NT2/D1 (cell line): Measurements from ENCODE around the gene HSPA4.

Experiments
- DNase-seq: peaks from one replicate; pipeline ENCODE4 v3.0.0-alpha.2; 2011; ENCODE audit warnings: low read depth, low spot score
- H3K27me3 ChIP-seq: 2 replicates; pipeline ENCODE4 v1.6.0; 2011; ENCODE audit warnings: mild to moderate bottlenecking; ENCODE audit not compliant: insufficient read length, insufficient read depth
- H3K36me3 ChIP-seq: 2 replicates; pipeline ENCODE4 v1.6.1; 2011; ENCODE audit warnings: mild to moderate bottlenecking, low read length, mixed read lengths; ENCODE audit not compliant: insufficient read depth, insufficient read length
- H3K4me1 ChIP-seq: 2 replicates; pipeline ENCODE4 v1.5.1; 2011; ENCODE audit not compliant: insufficient read depth, insufficient read length
- H3K4me3 ChIP-seq: 2 replicates; pipeline ENCODE4 v1.5.1; 2011; ENCODE audit warnings: low read depth; ENCODE audit not compliant: insufficient read length
- H3K9ac ChIP-seq: 2 replicates; pipeline ENCODE4 v1.6.0; 2011; ENCODE audit warnings: low read depth; ENCODE audit not compliant: insufficient read length
- H3K9me3 ChIP-seq: 2 replicates; pipeline ENCODE4 v1.5.1; 2011; ENCODE audit warnings: mild to moderate bottlenecking, low read length; ENCODE audit not compliant: insufficient read depth
- SUZ12 ChIP-seq: IDR thresholded peaks from 2 replicates; pipeline ENCODE4 v1.6.1; 2011; ENCODE audit not compliant: insufficient read length, insufficient read depth; ENCODE audit errors: extremely low read depth
- YY1 ChIP-seq: IDR thresholded peaks from 2 replicates; pipeline ENCODE4 v1.6.1; 2011; ENCODE audit not compliant: insufficient read length, insufficient read depth
- ZNF274 ChIP-seq: IDR thresholded peaks from 2 replicates; pipeline ENCODE4 v1.6.1; 2011; ENCODE audit warnings: mild to moderate bottlenecking, low read depth, low read length

The HSPA4 gene

DNA sequence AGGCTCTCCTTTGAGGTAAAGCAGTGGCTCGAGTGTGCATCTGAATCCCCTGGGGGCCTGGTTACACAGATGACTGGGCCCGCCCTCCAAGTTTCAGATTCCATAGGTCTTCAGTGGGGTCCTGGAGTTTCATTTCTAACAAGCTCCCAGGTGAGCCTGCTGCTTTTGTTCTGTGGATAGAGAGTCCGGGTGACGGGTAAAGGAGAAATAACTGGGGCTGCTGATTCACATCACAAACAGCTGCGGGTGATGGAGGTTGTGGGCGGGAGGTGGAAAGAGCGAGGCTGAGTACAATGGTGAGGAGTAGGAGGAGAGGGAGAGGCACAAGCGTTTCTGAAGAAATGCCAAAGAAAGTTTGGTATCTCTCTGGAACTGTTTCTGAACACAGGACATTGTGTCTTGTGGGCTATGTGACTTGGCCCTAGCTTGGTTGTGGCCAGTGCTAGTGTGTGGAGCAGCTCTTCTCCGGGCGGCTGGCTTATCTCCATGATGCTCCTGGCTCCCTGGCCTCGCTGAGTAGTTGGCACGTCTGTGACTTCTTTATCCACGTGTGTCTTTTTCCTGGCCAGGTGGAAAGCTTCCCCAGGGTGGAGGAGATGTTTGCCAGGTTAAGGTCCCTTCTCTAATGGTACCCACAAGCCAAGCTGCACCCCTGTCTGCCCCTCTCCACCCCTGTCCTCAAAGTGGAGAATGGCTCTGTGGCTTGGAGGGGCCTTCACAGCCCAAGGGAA, 61.7 kb downstream of the HSPA4 start:
- Histone ChIP-seq H3K4me1 (peaks cover 5% of the 10 kb centered on the region), H3K4me3 (no peak overlapping the region), H3K36me3 (no peaks in the 10 kb centered on the region), H3K9me3 (0 out of 2 replicates have a peak, but pooled peaks cover under 1% of the 10 kb centered on the region), H3K27me3 (peaks cover 5% of the 10 kb centered on the region), H3K9ac (no peak overlapping the region)
- TF ChIP-seq YY1 = no peak
- DNase-seq = no peak

DNA sequence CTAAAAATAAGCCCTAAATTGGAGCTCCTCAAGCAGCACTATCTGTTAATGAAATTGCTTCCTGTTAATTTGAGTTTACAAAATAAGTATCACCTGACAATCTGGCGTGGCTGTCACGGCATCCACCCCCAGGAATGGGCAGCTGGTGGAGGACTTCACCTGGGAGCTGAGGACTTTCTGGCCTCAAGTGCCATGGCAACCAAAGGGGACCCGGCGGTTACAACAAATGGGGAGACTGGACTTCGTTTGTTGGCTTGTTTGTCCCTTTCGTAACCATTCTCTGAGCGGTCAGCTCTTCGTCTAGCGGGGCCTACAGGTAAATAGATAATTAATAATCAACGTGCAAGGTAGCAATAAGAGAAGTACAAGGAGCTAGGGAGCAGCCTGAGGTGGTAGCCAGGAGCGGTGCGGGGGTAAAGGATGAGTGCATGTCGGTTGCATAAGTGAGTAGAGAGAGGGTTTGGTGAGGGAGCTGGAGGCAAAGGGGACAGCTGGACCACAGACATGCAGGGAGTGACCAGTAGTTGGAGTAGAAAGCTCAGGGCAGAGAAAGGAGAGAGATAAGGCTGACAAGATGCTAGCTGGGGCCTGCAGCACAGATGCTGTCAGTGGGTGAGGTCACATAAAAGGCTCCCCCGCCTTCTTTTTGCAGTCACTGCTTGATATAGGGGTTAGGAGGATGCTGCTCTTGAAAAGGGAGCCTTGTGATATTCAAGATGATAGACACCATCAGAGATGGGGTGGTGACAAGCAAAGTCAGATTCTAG, 62.5 kb downstream of the HSPA4 start:
- Histone ChIP-seq H3K9me3 (no peaks in the 10 kb centered on the region), H3K4me3 (no peak overlapping the region), H3K27me3 (peaks cover 5% of the 10 kb centered on the region), H3K9ac (no peak overlapping the region), H3K36me3 (no peaks in the 10 kb centered on the region), H3K4me1 (peaks cover 6% of the 10 kb centered on the region)
- TF ChIP-seq ZNF274 (no peak), SUZ12 (no peak), YY1 (no peak)
- no peak for DNase-seq

DNA sequence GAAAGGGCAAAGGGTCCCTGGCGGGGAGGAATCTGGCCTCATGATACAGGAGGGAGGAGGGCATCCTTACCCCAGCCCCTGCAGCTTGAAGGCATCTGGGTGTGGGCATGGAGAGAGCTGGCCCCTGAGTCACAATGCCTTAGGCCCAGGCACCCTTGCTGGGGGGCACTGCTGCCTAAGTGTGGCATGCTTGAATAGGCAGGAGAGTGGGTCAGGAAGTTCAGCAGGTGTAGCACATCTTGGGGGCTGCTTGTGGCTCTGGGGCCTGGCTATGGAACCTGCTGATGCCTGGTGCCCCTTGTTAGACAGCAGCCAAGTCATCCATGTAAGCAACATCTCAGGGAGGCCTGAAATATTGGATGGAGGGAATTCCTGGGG, 63.1 kb downstream of the HSPA4 start:
- no peak overlapping the region for H3K4me3 ChIP-seq

DNA sequence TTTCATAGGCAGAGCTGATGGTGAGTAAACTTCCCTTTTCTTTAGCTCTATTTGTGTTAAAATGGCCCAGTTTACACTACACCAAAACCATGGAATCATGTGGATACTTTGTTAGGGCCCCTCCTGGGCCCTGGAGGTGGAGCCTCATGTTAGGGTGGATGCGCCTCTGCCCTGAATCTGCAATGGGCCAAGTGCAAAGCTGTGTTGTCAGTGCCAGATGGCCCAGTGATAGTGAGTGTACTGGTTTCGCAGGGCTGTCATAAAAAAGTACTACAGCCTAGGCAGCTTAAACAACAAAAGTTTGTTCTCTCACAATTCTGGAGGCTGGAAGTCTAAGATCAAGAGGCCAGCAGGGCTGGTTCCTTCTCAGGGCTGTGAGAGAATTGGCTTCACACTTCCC, 64.8 kb downstream of the HSPA4 start:
- H3K4me1 ChIP-seq = peaks cover 6% of the 10 kb centered on the region
- peaks cover 5% of the 10 kb centered on the region for H3K27me3 ChIP-seq
- no peaks in the 10 kb centered on the region for H3K9me3 ChIP-seq
- DNase-seq = no peak
- H3K4me3 ChIP-seq = no peak overlapping the region
- no peak for TF ChIP-seq ZNF274
- TF ChIP-seq YY1 = no peak
- TF ChIP-seq SUZ12 = no peak
- no peak overlapping the region for H3K9ac ChIP-seq
- no peaks in the 10 kb centered on the region for H3K36me3 ChIP-seq

More for the DNA sequence above, 63.1 kb downstream of the HSPA4 start:
- H3K9me3 ChIP-seq = no peaks in the 10 kb centered on the region
- no peak for DNase-seq
- TF ChIP-seq ZNF274 (no peak), YY1 (no peak), SUZ12 (no peak)
- H3K36me3 ChIP-seq = no peaks in the 10 kb centered on the region
- no peak overlapping the region for H3K9ac ChIP-seq
- peaks cover 5% of the 10 kb centered on the region for H3K27me3 ChIP-seq
- peaks cover 6% of the 10 kb centered on the region for H3K4me1 ChIP-seq

DNA sequence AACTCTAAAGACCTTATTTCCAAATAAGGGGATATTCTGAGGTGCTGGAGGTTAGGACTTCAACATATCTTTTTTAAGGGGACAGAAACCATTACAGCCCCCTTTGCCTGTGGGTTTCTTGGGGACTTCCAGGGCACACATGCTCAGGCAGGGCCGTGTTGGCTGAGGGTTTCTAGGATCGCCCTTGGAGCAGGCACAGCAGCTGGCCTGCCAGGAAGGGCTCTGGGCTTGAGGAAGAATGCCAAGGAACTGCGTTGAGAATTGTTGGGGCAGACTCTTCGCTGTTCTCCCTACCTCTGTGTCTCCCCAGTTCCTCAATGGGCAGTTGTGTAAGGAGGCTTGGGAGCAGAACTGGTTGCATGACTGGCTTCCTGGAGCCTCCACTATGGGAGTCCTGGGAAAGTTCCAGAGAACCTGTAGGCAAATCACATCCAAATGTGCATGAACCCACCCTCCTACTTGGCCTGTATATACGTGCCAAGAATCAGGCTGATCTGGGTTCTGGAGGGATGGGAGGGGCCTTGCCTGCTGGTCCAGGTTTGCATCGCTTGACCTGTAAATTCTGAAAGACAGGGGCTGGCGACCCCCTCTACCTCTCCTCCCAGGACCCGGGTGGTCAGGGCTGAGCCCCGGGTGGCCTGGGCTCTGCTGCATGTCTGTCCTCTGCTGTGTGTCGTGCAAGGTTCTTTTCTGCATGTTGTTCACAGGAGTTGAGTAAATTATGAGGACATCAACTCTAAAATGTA, 65.5 kb downstream of the HSPA4 start:
- no peak overlapping the region for H3K4me3 ChIP-seq
- peaks cover 6% of the 10 kb centered on the region for H3K4me1 ChIP-seq
- no peak for DNase-seq
- peaks cover 1% of the 10 kb centered on the region for H3K27me3 ChIP-seq
- no peak for TF ChIP-seq ZNF274
- no peak for TF ChIP-seq YY1
- TF ChIP-seq SUZ12 = no peak
- no peaks in the 10 kb centered on the region for H3K36me3 ChIP-seq
- H3K9me3 ChIP-seq = no peaks in the 10 kb centered on the region
- H3K9ac ChIP-seq = no peak overlapping the region

DNA sequence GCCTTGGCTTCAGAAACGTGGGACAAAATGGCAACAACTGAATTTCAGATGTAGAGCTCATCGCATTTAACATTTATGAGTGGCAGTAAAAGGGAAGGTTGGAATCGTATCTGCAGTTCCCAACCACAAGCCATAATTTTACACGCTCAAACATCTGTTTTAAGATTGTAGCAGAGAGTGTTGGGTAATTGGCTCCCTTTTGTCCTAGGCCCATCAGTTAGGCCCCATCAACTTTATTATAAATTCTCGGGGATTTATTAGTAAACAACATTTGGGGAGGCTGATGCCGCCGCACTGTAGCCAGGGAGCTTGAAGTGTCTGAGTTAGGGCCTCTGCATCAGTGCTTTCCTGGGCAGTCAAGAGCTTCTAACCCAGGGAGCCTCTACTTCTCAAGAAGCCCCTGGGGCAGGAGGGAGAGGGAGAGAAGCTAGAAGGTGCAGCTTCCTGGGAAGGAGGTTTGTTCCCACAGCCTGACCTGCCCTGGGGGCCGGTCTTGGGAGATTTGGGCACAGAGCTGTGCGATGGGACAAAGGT, 66.2 kb downstream of the HSPA4 start:
- Histone ChIP-seq H3K36me3 (no peaks in the 10 kb centered on the region), H3K9me3 (no peaks in the 10 kb centered on the region), H3K4me1 (peaks cover 6% of the 10 kb centered on the region), H3K27me3 (no peaks in the 10 kb centered on the region), H3K4me3 (no peak overlapping the region), H3K9ac (no peak overlapping the region)
- TF ChIP-seq ZNF274 (no peak), YY1 (no peak), SUZ12 (no peak)
- DNase-seq = no peak

DNA sequence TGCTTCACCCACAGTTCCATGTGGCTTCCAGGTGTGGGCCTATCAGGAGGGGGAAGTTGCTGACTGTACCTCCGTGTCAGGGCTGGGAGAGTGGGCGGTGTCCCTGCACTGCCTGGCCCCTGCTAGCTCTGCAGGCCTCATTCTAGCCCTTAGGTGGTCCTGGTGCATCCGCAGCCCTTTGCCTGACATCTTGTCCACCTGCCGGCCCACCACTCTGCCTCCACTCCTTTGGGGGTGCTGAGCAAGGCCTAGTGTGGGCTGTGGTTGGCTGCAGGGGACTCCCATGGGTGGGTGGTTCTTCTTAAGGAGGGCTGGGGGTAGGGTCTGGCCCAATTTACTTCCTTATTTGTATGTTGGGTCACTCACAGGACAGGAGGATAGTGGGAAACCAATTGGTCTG, 66.9 kb downstream of the HSPA4 start:
- no peaks in the 10 kb centered on the region for H3K9me3 ChIP-seq
- no peaks in the 10 kb centered on the region for H3K36me3 ChIP-seq
- no peak overlapping the region for H3K9ac ChIP-seq
- no peaks in the 10 kb centered on the region for H3K27me3 ChIP-seq
- DNase-seq = no peak
- H3K4me3 ChIP-seq = no peak overlapping the region
- peaks cover 3% of the 10 kb centered on the region for H3K4me1 ChIP-seq
- no peak for TF ChIP-seq YY1
- TF ChIP-seq ZNF274 = no peak
- no peak for TF ChIP-seq SUZ12
